Astrocyte of the spinal cord (primary cell): ENCODE data around the gene EPG5.
A peak's percentile ranks its signal among the peaks of the same experiment; 100 is the strongest.

Source experiments
- DNase-seq: peaks from one replicate; pipeline ENCODE4 v3.0.0; 2011; ENCODE audit warnings: low read depth, low spot score
- H3K4me3 ChIP-seq: 2 replicates; pipeline ENCODE4 v1.5.1; 2011; ENCODE audit warnings: low read depth, mild to moderate bottlenecking, low read length, moderate library complexity
- in situ Hi-C: cut with HindIII; loops from 2 replicates; pipeline ENCODE4 v1.10.0; 2017; ENCODE audit warnings: low sequenced_read_pairs
- TF ChIP-seq, protein P1 (sequence below): IDR thresholded peaks from 2 replicates; pipeline ENCODE4 v1.5.1; 2012; ENCODE audit warnings: low read depth, mild to moderate bottlenecking, low read length, inconsistent platforms

The EPG5 gene

DNA sequence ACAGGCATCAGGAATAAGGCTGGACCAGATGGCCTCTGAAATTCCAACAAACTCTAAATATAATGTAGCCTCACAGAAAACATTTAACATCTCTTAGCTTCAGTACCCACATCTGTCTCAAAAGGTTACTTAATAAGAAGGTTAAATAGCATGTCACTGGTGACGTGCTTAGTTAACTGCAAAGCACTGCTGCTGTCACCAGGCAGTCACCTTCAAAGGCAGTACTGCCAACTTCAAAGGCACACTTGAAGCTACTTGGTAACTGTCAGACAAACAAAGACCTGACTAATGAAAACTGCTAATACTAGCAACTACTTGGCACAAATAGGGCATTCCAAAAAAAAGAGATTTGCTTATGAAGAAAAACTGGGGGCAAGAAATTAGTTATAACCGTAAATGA, 36.2 kb downstream of the EPG5 start:
- TF ChIP-seq, protein P1, sequence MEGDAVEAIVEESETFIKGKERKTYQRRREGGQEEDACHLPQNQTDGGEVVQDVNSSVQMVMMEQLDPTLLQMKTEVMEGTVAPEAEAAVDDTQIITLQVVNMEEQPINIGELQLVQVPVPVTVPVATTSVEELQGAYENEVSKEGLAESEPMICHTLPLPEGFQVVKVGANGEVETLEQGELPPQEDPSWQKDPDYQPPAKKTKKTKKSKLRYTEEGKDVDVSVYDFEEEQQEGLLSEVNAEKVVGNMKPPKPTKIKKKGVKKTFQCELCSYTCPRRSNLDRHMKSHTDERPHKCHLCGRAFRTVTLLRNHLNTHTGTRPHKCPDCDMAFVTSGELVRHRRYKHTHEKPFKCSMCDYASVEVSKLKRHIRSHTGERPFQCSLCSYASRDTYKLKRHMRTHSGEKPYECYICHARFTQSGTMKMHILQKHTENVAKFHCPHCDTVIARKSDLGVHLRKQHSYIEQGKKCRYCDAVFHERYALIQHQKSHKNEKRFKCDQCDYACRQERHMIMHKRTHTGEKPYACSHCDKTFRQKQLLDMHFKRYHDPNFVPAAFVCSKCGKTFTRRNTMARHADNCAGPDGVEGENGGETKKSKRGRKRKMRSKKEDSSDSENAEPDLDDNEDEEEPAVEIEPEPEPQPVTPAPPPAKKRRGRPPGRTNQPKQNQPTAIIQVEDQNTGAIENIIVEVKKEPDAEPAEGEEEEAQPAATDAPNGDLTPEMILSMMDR = no peak
- DNase-seq = no peak
- in situ Hi-C loops = no loop called here
- H3K4me3 ChIP-seq = no peak overlapping the region

DNA sequence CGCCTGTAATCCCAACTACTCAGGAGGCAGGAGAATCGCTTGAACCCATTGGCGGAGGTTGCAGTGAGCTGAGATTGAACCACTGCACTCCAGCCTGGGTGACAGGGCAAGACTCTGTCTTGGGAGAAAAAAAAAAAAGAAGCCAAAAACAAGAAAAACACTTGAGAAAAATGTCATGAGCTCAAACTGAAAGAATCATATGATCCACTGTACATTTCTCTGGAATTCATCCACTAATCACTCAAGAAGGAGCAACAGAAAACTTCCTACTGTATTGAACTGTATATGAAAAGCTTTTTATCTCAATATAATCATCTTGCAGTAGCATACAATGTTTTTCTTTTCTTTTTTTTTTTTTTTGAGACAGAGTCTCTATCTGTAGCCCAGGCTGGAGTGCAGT, 40.4 kb downstream of the EPG5 start:
- TF ChIP-seq, protein P1 = no peak
- DNase-seq = no peak
- in situ Hi-C loops = no loop called here
- H3K4me3 ChIP-seq = no peak overlapping the region

- no peak for DNase-seq
- TF ChIP-seq, protein P1 = no peak
- H3K4me3 ChIP-seq = no peak overlapping the region
- in situ Hi-C loops = no loop called here
Measured at GRCh38 chr18:45926085-45926484, 41.0 kb downstream of the EPG5 start.

DNA sequence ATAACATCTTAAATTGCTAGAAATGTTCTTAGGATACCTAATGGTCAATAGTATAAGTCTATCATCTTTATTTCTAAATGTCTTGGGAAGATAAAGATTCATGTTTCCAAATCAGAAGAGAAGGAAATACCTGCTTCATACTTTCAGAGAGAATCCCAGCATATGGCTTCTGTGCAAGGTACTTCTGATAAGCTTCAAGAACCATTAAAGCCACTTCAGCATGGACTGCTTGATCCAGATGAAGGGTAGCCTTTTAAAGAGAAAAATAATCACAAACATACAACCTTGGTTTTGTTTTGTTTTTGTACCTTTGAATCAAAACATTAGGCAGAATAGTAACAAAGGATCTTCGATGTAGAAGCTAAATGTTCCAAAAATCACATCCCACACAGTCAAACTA, 44.0 kb downstream of the EPG5 start:
- no peak overlapping the region for H3K4me3 ChIP-seq
- no peak for DNase-seq
- TF ChIP-seq, protein P1 = no peak
- in situ Hi-C loops = no loop called here

DNA sequence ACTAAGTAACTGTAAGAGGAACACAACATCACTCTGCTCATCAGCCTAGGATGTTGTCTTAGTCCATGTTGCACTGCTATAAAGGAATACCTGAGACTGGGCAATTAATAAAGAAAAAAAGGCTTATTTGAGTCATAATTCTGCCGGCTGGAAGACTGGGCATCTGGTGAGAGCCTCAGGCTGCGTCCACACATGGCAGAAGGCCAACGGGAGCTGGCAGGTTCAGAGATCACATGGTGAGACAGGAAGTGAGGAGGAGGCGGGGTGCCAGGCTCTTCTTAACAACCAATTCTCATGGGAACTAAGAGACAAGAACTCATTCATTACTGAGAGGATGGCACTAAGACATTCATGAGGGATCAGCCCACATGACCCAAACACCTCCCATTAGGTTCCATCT, 46.8 kb downstream of the EPG5 start:
- peak; percentile 64 for DNase-seq
- TF ChIP-seq, protein P1 = no peak
- H3K4me3 ChIP-seq = no peak overlapping the region
- in situ Hi-C loops = no loop called here

GRCh38 chr18:45916302-45916701, 50.8 kb downstream of the EPG5 start:
- no peak for DNase-seq
- in situ Hi-C loops = no loop called here
- H3K4me3 ChIP-seq = no peak overlapping the region
- TF ChIP-seq, protein P1 = peak; percentile 6

DNA sequence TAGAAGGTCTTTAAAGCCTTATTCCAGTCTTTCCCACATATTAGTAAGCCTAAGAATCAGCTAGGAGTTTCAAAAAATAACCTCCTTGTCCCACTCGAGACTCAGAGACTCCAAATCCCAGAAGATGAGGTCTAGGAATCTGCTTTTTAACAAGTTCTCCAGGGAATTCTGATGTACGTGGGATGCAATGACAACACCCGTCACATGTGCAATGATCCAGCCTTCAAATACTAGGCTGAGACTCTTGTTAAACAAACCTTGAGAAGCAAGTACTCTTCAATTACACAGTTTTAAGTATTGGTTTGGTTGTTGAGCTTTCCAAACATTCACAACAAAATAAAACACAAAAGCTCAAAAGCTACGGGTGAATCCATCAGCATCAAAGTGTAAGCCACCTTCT, 53.9 kb downstream of the EPG5 start:
- DNase-seq = no peak
- H3K4me3 ChIP-seq = no peak overlapping the region
- TF ChIP-seq, protein P1 = no peak
- in situ Hi-C loops = no loop called here
